ENCODE results near the gene RXFP4. TPM values are rescaled to one million over a fixed set of nuclear protein-coding genes. Genes with fewer than 3 reads are reported as not detected.

The RXFP4 gene
- total RNA-seq, 2 donors from 2014 or later: not detected

GRCh38 chr1:155940482-155940992 is 901 bp upstream of the RXFP4 start:
- no peaks in the 10 kb centered on the region for H3K4me1 ChIP-seq (replicated peaks)
- TF ChIP-seq POLR2A (IDR thresholded peaks at IDR 0.05): no peak
- TF ChIP-seq POLR2AphosphoS5 (IDR thresholded peaks at IDR 0.05): no peak
- TF ChIP-seq CTCF (IDR thresholded peaks at IDR 0.05): no peak
- H3K27ac ChIP-seq: no peak overlapping the region
- no peaks in the 10 kb centered on the region for H3K27me3 ChIP-seq (replicated peaks; ENCODE audit: insufficient read depth)
- 69% methylated on average over 4 of the region's 4 CpGs for WGBS
- H3K4me3 ChIP-seq: no peak overlapping the region
- no peaks in the 10 kb centered on the region for H3K9me3 ChIP-seq
- no peaks in the 10 kb centered on the region for H3K36me3 ChIP-seq
- DNase-seq (ENCODE audit: low spot score): no peak
- intact Hi-C loops (cut with DNase I): no loop called here

GRCh38 chr1:155941845-155942531 is 550 bp downstream of the RXFP4 start:
- Histone ChIP-seq H3K27ac (no peak overlapping the region), H3K36me3 (no peaks in the 10 kb centered on the region), H3K9me3 (no peaks in the 10 kb centered on the region), H3K4me1 (replicated peaks) (no peaks in the 10 kb centered on the region), H3K27me3 (replicated peaks; ENCODE audit: insufficient read depth) (no peaks in the 10 kb centered on the region), H3K4me3 (no peak overlapping the region)
- TF ChIP-seq POLR2AphosphoS5 (IDR thresholded peaks at IDR 0.05) (no peak), POLR2A (IDR thresholded peaks at IDR 0.05) (no peak), CTCF (IDR thresholded peaks at IDR 0.05) (no peak)
- DNase-seq (ENCODE audit: low spot score): no peak
- intact Hi-C loops (cut with DNase I): no loop called here
- 84% methylated on average over 23 of the region's 29 CpGs for WGBS

DNA sequence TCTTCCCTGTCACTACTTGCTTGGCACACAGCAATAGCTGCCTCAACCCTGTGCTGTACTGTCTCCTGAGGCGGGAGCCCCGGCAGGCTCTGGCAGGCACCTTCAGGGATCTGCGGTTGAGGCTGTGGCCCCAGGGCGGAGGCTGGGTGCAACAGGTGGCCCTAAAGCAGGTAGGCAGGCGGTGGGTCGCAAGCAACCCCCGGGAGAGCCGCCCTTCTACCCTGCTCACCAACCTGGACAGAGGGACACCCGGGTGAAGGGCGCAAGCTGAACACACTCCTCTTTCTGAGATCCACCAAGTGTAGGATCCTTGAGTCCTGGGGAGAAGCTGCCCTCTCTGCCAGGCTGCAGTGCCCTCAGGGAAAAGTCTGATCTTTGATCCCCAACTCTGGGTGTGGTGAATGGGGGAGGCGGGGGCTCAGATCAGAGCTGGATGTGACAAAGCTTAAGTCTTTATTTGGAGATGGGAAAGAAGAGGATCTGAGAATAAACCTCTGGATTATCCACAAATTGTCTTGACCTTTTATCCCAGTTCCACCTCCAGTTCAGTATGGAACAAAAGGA is 1.2 kb downstream of the RXFP4 start:
- Histone ChIP-seq H3K4me3 (no peak overlapping the region), H3K27ac (no peak overlapping the region), H3K9me3 (no peaks in the 10 kb centered on the region), H3K27me3 (replicated peaks; ENCODE audit: insufficient read depth) (no peaks in the 10 kb centered on the region), H3K4me1 (replicated peaks) (no peaks in the 10 kb centered on the region), H3K36me3 (no peaks in the 10 kb centered on the region)
- 60% methylated on average over 10 of the region's 11 CpGs for WGBS
- intact Hi-C loops (cut with DNase I): no loop called here
- TF ChIP-seq CTCF (IDR thresholded peaks at IDR 0.05) (no peak), POLR2A (IDR thresholded peaks at IDR 0.05) (no peak), POLR2AphosphoS5 (IDR thresholded peaks at IDR 0.05) (no peak)
- DNase-seq (ENCODE audit: low spot score): no peak

GRCh38 chr1:155944444-155944799 is 3.0 kb downstream of the RXFP4 start:
- no peaks in the 10 kb centered on the region for H3K4me1 ChIP-seq (replicated peaks)
- intact Hi-C loops (cut with DNase I): no loop called here

More at GRCh38 chr1:155944444-155944799, 3.0 kb downstream of the RXFP4 start:
- Histone ChIP-seq H3K27ac (no peak overlapping the region), H3K9me3 (no peaks in the 10 kb centered on the region), H3K4me3 (no peak overlapping the region), H3K36me3 (no peaks in the 10 kb centered on the region), H3K27me3 (replicated peaks; ENCODE audit: insufficient read depth) (no peaks in the 10 kb centered on the region)
- 31% methylated on average over 6 of the region's 6 CpGs for WGBS
- no peak for DNase-seq (ENCODE audit: low spot score)
- TF ChIP-seq POLR2A (IDR thresholded peaks at IDR 0.05) (no peak), POLR2AphosphoS5 (IDR thresholded peaks at IDR 0.05) (no peak), CTCF (IDR thresholded peaks at IDR 0.05) (no peak)

Measured in prostate gland (tissue), 2 donors.